Right kidney (tissue), 1 donor: ENCODE data around the gene RMI2.

Source experiments
- DNase-seq: peaks from one replicate; pipeline ENCODE4 v3.0.0-alpha.2; 2016

RMI2 gene

DNA sequence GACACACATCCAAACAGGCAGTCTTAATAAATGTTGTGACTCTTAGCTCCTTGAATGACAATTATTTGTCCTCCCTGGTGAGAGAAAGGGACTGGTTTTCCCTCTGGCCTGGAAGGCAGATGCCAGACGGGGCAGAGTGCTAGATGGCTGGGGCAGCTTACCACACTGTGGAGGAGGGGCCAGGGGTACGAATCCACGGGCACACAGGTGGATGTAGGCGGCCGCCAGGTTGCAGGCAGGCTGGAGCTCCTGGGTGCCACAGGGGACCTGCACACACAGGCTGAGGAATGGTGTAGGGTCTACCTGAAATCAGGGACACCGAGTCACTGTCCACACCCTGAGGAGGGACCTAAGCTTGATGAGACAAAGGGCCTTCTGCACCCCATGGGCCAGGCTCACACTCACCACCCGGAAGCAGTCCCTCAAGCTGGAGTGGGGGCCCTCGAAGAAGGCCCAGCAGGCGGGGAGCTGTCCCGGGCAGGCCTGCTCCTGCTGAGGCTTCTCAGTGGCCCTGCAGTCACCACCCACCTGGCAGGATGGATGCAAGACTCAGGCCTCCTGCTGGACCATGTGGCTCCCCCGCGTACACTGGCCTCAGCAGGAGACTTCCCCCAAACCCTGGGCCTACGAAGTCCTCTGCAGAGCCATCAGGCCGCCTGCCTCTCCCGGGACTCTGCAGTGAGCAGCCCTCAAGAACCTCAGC lies 38.4 kb downstream of the RMI2 start:
- DNase-seq = no peak

DNA sequence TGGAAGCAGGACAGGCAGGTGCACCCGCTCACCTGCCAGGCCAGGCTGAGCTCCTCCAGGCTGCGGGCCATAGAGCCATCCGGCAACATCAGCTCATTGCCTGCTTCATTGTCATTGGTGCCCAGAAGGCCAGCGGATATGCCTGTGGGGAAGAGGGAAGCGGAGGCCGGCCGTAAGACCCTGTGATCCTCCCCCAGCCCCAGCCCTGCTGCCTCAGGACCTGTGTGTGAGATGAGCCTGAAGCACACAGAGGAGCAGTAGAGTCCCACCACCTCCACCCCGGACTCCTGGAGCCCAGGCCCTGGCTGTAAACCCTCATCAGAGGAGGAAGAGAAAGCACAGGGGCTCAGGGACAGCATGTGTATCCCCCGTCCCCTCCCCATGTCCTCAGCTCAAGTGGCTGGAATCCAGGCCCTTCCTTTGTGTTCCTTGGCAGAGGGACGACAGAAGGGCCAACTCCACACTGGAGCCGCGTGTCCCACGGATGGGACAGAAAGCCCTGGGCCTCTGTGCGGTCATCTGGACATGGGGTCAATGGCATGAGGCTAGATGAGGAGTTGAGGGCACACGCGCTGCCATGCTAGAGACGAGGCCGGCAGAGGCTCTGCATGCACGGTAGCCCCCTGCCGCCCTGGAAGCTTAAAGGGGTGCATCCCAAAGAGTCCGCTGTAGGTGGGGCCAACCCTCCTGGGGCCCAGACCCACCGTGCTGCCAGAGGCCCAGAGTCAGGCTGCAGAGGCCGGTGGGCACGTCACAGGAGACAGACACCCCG lies 39.1 kb downstream of the RMI2 start:
- DNase-seq = no peak

DNA sequence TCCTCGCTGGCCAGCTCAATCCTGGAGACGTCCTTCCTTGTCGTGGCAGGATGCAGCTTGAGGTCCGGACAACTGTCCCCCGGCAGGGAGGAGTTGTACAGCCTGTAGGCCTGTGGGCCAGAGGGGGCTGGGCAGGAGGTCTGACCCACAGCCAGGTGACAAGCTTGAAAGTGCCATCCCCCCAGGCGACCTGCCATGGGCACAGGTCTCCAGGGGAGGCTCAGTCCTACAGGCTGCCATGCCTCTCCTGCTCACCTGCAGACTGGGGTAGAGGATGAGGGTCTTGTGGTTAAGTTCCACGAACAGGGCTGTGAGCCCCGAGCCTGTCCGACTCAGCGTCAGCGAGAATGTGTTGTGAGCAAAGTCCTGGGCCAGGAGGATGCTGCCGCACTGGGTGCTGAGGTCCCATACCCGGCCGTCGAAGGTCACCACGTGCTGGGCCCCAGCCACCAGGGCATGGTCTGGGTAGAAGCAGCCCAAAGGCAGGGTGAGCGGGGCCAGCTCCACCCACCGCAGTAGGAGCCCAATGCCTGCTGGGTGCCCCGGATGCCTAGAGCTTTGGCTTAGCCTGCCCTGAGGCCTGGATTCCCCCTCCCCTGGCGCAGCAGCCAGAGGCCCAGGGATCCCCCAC lies 39.8 kb downstream of the RMI2 start:
- no peak for DNase-seq

GRCh38 chr16:11386054-11386680 lies 40.9 kb downstream of the RMI2 start:
- DNase-seq = no peak

GRCh38 chr16:11386791-11387546 lies 41.7 kb downstream of the RMI2 start:
- DNase-seq = no peak

GRCh38 chr16:11389083-11389482 lies 43.8 kb downstream of the RMI2 start:
- no peak for DNase-seq

DNA sequence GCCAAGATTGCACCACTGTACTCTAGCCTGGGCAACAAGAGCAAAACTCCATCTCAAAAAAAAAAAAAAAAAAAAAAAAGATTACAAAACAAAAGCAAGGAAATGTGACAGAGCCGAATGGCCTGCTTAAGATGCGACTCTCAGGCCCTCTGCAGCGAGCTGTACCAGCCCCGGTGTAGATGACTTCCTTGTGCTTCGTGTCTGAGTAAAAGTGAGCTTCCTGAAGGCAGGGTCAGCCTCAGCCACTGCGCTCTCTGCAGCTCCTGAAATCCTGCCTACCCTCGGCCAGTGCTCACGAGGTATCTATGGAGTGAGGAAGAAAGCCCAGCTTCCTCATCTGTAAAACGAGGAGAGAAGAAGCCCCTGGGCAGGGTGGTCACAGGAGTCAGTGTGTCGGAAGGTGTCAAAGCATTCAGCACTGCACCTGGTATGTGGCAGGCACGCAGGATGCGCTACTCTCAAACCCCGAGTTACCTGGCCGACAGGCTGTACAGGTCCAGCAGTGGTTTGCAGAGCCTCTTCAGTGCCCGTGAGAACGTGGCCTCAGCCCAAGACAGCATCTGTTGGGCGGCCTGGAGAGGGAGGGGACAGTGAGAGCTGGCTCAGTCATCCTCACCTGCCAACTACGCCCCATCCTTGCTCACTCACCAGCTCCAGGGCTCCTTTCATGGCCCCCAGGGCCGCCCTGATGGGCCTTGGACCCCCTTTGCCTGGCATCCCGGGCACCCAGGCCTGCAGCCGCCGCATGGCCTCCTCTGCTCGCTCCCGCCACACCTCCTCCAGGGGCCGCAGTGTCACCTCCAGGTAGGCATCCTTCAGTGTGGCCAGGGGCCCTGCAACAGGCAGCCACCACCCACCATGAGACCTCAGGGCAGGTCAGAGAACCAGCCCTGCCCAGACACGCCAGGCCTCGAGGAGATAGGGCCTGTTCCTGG lies 44.6 kb downstream of the RMI2 start:
- DNase-seq = no peak

GRCh38 chr16:11390573-11391495 lies 45.6 kb downstream of the RMI2 start:
- DNase-seq = peak; percentile 41

- no peak for DNase-seq
Measured at GRCh38 chr16:11391576-11391975, 46.3 kb downstream of the RMI2 start.

GRCh38 chr16:11392041-11392581 lies 46.9 kb downstream of the RMI2 start:
- no peak for DNase-seq

DNA sequence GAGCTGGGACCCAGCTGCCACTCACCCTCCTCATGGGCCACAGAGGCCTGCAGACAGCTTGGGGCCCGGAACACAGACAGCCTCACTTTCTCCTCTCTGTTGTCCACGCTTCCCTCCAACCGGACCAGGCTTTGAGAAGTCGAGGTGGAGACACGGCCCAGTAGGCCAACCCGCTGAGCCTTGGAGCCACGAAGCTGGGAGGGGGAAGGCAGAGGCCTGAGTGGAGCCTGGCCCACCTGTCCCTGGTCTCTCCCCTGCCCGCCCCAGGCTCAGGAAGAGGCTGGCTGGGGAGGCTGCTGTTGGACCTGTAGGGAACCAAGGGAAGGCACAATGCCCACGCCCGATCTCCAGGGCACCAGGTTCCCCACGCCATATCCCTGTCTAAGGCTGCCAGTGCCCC lies 48.1 kb downstream of the RMI2 start:
- DNase-seq = no peak

DNA sequence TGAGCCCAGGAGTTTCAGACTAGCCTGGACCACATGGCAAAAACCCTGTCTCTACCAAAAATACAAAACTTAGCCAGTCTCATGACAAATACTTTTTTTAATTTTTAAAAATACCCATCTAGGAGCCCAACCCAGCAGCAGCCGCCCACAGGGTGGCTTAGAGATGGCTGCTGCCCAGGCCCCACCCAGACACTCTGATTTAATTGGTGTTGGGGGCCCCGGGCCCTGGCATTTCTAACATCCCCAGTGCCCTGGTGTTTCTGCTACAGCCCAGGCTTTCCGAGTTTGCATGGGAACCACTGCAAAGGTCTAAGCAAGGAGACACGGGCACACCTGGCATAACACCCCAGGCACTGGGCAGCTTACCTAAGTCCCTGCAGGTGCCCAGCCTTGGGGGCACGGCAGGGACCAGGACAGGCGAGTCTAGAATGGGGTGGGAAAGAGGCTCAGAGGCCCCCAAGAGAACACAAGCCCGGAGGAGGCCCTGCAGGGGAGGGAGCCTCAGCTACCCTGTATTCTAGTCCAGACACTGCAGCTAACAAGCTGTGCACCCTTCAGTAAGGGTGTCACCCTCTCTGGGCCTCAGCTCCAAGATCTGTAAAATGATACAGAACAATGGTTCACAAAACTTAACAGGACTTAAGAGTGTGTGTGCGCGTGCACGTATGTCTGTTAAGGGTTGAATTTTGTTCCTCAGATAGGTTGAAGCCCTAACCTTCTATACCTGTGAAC lies 48.8 kb downstream of the RMI2 start:
- no peak for DNase-seq

DNA sequence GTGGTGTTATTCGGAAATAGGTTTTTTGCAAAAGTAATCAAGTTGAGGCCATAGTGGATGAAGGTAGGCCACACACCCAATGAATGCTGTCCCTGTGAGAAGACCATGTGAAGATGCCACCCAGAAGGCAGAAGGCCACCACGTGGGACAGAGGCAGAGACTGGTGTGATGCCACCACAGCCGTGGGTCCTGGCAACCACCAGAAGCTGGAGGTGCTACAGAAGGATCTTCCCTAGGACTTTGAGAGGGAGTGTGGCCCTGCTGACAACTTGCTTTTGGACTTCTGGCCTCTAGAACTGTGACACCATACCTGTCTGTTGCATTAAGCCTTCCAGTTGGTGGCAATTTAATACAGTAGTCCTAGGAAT lies 49.3 kb downstream of the RMI2 start:
- no peak for DNase-seq

DNA sequence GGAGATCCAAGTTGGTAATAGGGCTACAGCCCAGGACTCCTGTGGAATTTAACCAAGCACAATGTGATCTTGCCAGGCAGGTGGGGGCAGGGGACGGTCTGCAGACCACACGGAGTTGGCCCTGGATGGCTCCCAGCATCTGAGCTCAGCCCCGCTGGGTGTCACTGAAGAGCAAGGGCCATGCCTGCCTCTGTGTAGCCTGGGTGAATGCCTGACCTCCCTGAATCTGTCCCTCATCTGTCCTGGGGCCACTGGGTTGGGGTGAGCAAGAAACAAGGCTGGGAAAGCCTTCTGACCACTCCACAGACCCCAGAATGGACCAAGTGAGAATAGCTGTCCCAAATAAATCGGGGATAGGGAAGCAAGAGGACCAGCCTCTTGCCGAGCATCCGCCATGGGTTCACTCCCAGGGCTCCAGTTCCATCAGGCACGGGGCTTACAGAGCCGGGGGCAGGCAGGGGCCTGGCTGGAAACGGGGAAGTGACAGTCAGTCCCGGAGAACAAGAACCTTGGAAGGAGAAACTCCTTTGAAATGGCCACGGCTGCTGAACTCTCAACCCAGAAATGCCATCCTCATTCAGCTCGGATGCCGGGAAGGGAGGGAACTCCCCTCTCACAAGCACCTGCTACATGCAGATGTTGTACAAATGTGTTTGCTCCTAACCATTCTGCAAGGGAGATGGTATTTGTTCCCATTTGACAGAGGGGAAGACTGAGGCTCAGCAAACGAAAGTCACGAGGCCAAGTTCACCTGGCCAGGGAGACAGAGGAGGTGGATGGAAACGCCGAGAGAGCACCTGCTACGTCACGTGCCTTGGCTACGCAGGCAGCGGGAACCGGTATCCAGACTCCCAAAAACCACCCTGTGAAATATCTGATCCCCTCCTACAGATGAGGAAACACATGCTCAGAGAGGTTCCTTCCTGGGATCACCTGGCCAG lies 50.0 kb downstream of the RMI2 start:
- DNase-seq = no peak

DNA sequence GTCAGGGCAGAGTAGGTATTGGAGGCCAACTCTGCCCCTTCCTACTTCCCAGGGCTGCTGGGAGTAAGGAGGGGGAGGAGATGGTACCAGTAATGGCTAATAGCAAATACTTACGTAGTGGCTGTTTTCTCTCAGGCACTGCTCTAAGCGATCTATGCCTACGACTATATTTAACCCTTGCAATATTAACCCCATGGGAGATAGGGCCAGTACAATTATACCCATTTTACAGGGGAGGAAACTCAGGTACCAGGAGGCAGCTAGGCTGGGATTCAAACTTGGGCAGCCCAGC lies 50.6 kb downstream of the RMI2 start:
- DNase-seq = no peak

GRCh38 chr16:11396241-11397048 lies 51.2 kb downstream of the RMI2 start:
- DNase-seq = peak; percentile 69

DNA sequence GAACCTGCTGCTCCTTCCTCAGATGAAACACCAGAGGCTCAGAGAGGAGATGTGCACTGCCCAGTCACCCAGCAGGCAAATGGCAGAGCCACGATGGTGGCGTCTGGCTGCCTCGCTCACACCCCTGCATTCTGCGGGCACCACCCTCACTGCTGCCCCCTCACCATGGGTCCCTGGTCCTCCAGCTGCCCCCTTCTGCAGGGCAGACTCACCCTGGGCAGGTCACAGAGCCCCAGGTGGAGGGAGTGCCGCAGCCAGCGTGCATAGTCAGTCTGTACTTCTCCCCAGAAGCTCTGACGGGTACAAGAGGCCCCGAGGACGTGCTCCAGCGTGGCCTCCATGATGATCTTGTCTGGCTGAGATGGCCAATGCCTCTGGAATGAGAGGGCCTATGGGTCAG lies 52.9 kb downstream of the RMI2 start:
- DNase-seq = no peak
